Lower lobe of right lung (tissue), 2 donors: ENCODE results near the gene ADSL. TPM values are rescaled to one million over a fixed set of nuclear protein-coding genes. Genes with fewer than 3 reads are reported as not detected.

ENCODE experiments used
- ATAC-seq, 2 donors: fragments of 200-7000 bp; cut with Tn5 transposase; one replicate each; pipeline ENCODE4 v1.9.1; 2020 to 2022; ENCODE audit warnings: mild to moderate bottlenecking in 2 of 2, moderate library complexity in 2 of 2
- DNase-seq: peaks from one replicate; pipeline ENCODE4 v3.0.0-alpha.2; 2020
- H3K27ac ChIP-seq: fragments of 200-600 bp; one replicate; pipeline ENCODE4 v1.8.0; 2022
- H3K27me3 ChIP-seq: fragments of 200-600 bp; one replicate; pipeline ENCODE4 v1.8.0; 2022; ENCODE audit warnings: low read depth
- H3K36me3 ChIP-seq: fragments of 200-600 bp; one replicate; pipeline ENCODE4 v1.8.0; 2022; ENCODE audit warnings: mild to moderate bottlenecking
- H3K4me1 ChIP-seq: fragments of 200-600 bp; one replicate; pipeline ENCODE4 v1.8.0; 2022
- H3K4me3 ChIP-seq: fragments of 200-600 bp; one replicate; pipeline ENCODE4 v1.8.0; 2022; ENCODE audit warnings: mild to moderate bottlenecking
- H3K9me3 ChIP-seq: fragments of 200-600 bp; one replicate; pipeline ENCODE4 v1.8.0; 2022
- CTCF ChIP-seq: fragments of 200-600 bp; IDR thresholded peaks from one replicate; pipeline ENCODE4 v1.8.0; 2022; ENCODE audit warnings: antibody characterized with exemption, mild to moderate bottlenecking
- intact Hi-C: fragments of 100-400 bp; cut with DNase I; formaldehyde crosslinking; loops from one replicate; pipeline ENCODE4 v1.11.0; 2022
- total RNA-seq: library from RNA; stranded (reverse); fragmentation: NEBNext Ultra II Directional; extraction: Animal tissue kit (Norgen Biotek cat#: 25700); gene quantifications from one replicate; pipeline ENCODE4 v1.2.1, GENCODE V29; 2021
- donor health status: DM: no; HTN: yes; CAD: no; lungs with severe emphysema.

The ADSL gene
- total RNA-seq, 1 donor from 2014 or later: 38.1 TPM

GRCh38 chr22:40418366-40419201 is 72.3 kb downstream of the ADSL start:
- Histone ChIP-seq H3K27ac (no peak overlapping the region), H3K36me3 (peaks cover 76% of the 10 kb centered on the region), H3K9me3 (no peaks in the 10 kb centered on the region), H3K4me3 (no peak overlapping the region), H3K27me3 (no peaks in the 10 kb centered on the region), H3K4me1 (peaks cover 26% of the 10 kb centered on the region)
- ATAC-seq: no peak
- TF ChIP-seq CTCF: no peak
- no peak for DNase-seq
- intact Hi-C loops: no loop called here

GRCh38 chr22:40419718-40420117 is 73.4 kb downstream of the ADSL start:
- DNase-seq: no peak

GRCh38 chr22:40420341-40421081 is 74.2 kb downstream of the ADSL start:
- H3K27ac ChIP-seq: no peak overlapping the region
- intact Hi-C loops: no loop called here
- peaks cover 95% of the 10 kb centered on the region for H3K36me3 ChIP-seq
- no peak for TF ChIP-seq CTCF
- no peak overlapping the region for H3K4me3 ChIP-seq
- no peaks in the 10 kb centered on the region for H3K9me3 ChIP-seq
- DNase-seq: no peak
- ATAC-seq: no peak
- no peaks in the 10 kb centered on the region for H3K27me3 ChIP-seq
- H3K4me1 ChIP-seq: peaks cover 18% of the 10 kb centered on the region

More at GRCh38 chr22:40419718-40420117, 73.4 kb downstream of the ADSL start:
- H3K4me1 ChIP-seq: peaks cover 26% of the 10 kb centered on the region
- no peak for TF ChIP-seq CTCF
- peaks cover 87% of the 10 kb centered on the region for H3K36me3 ChIP-seq
- intact Hi-C loops: no loop called here
- no peak overlapping the region for H3K4me3 ChIP-seq
- H3K27me3 ChIP-seq: no peaks in the 10 kb centered on the region
- no peak overlapping the region for H3K27ac ChIP-seq
- ATAC-seq: no peak
- H3K9me3 ChIP-seq: no peaks in the 10 kb centered on the region

GRCh38 chr22:40421082-40421350 is 74.7 kb downstream of the ADSL start:
- no peak overlapping the region for H3K4me3 ChIP-seq
- no peak for TF ChIP-seq CTCF
- peaks cover 100% of the 10 kb centered on the region for H3K36me3 ChIP-seq
- intact Hi-C loops: no loop called here
- H3K4me1 ChIP-seq: peaks cover 16% of the 10 kb centered on the region
- no peaks in the 10 kb centered on the region for H3K27me3 ChIP-seq
- no peak for ATAC-seq
- no peak overlapping the region for H3K27ac ChIP-seq
- no peak for DNase-seq
- no peaks in the 10 kb centered on the region for H3K9me3 ChIP-seq

GRCh38 chr22:40421941-40422340 is 75.6 kb downstream of the ADSL start:
- H3K4me1 ChIP-seq: peaks cover 20% of the 10 kb centered on the region
- TF ChIP-seq CTCF: no peak
- intact Hi-C loops: no loop called here
- peaks cover 100% of the 10 kb centered on the region for H3K36me3 ChIP-seq
- no peak overlapping the region for H3K4me3 ChIP-seq
- H3K9me3 ChIP-seq: no peaks in the 10 kb centered on the region
- ATAC-seq (no peak), DNase-seq (no peak)
- no peaks in the 10 kb centered on the region for H3K27me3 ChIP-seq
- no peak overlapping the region for H3K27ac ChIP-seq
